ENCODE data around the gene RNF225.

GRCh38 chr19:58372311-58373133 lies 22.9 kb upstream of the RNF225 start:
- no peak for TF ChIP-seq CTCF (IDR thresholded peaks at IDR 0.05)
- no peak for TF ChIP-seq POLR2AphosphoS5 (IDR thresholded peaks at IDR 0.05; ENCODE audit: insufficient read depth in 1 of 2, low read depth in 1 of 2)
- TF ChIP-seq POLR2A (IDR thresholded peaks at IDR 0.05), result no peak
